HG03064 (cell line): ENCODE results near the gene TMEM52.

ENCODE experiments used
- ATAC-seq: cut with Tn5 transposase; IDR thresholded peaks from one replicate; pipeline ENCODE4 v1.9.1; 2021; ENCODE audit warnings: low read depth; ENCODE audit not compliant: unreplicated experiment

TMEM52 gene

DNA sequence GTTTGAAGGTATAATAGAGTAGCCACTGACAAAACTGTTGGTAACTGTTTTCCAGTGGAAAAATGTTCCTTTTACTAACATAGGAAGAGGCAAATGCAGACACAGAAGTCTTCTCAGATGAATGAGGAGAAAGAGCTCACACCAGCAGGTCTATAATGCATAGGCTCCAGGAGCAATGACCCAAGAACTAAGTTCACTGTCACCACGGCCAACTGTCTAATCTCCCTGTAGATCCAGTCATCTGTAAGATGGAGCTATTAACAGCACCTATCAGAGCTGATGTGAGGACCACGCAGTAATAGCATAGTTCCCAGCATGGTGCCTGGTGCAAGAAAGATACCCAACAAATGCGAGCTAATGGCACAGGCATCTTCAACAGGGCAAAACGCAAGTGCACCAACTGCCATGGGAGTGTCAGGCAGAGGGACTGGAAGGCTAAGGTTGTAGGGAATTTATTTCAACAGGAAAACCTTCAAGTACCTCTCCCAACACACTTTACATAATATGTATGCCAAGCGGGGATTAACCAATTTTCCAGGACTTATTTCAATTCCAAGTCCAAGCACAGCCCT, 41.1 kb downstream of the TMEM52 start:
- ATAC-seq, result no peak

DNA sequence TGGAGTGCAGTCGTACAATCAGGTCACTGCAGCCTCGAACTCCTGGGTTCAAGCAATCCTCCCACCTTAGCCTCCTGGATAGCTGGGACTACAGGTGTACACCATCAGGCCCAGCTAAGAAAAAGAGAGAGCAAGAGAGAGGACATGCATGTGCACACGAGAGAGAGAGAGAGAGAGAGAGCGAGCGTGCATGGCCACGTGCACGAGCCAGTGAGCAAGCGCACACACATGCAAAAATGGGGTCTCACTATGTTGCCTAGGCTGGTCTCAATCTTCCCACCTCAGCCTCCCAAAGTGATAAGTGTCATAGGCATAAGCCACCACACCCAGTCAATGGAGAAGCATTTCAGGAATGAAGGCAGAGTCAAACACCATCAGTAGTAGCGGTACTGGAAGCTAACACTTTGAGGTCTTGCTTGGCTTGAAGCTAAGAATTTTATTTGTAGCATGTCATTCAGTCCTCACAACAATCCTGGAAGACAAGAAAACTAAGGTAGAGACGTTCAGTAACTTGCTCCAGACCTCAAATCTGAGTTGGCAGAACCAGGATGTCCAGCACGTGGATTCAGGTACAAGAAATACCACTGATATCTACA, 42.6 kb downstream of the TMEM52 start:
- ATAC-seq, result no peak

DNA sequence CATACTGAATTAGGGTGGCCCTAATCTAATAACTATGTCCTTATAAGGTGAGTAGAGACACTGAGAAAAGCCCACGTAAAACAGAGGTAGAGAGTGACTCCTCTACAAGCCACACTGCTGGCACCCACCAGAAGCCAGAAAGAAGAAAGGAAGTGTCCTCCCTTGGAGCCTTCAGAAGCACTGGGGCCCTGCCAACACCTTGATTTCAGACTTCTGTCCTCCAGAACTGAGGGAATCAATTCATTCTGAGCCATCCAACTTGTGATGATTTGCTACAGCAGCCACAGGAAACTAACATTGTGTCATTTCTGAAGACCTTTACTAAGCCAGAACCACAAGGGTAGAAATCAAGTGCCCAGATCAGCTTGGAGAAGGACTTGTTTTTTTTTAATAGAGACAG, 43.1 kb downstream of the TMEM52 start:
- ATAC-seq, result no peak

DNA sequence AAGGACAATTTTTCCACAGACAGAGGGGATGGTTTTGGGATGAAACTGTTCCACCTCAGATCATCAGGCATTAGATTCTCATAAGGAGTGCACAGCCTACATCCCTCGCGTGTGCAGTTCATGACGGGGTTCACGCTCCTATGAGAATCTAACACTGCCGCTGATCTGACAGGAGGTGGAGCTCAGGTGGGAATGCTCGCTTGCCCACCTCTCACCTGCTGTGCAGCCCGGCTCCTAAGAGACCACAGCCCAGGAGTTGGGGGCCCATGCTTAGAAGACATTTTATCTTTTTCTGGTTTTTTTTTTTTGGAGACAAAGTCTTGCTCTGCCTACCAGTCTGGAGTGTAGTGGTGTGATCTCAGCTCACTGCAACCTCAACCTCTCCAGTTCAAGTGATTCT, 44.2 kb downstream of the TMEM52 start:
- no peak for ATAC-seq

DNA sequence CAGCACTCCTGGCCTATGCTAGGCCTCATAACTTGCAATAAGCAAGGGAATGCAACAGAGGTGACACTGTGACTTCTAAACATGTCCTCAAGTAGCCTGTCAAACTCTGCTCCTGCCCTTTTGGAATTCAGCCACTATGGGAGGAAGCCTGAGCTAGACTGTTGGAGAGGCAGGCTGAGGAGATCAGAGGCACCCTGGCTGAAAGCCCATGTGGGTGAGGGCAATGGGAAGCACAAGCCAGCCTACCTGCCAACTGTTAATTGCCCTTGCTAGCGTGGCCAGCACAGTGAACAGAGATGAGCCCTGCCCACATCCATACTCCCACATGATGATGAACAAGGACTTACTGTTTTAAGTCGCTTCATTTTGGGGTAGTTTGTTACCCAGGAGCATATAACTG, 45.9 kb downstream of the TMEM52 start:
- ATAC-seq, result no peak

DNA sequence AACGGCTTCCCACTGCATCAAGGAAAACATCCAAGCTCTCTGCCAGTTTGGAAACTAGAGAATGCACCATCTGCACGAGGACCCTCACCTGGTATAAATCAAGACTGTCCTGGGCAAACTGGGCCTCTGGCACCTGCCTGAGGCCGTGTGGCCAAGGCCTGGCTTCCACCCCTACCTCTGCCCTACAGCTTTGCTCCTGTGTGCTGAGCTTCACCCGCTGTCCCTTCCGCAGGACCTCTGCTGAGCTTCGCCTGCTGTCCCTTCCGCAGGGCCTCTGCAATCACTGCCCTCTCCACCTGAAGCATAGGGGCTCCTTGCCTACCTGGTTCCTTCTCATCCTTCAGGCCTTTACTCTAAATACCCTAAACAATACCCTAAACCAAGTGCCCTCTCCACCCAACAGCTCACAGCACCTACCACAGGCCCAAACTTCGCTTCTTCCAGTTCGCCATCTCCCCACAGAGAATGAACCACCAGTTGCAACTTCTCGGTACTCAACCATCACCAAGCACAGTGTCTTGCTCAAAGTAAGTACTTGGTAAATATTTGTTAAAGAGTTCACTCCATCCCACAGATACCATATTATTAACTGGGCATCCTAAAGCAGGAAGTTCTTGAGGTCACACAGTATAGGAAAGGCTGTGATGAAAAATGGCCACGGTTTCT, 46.6 kb downstream of the TMEM52 start:
- ATAC-seq, result no peak

DNA sequence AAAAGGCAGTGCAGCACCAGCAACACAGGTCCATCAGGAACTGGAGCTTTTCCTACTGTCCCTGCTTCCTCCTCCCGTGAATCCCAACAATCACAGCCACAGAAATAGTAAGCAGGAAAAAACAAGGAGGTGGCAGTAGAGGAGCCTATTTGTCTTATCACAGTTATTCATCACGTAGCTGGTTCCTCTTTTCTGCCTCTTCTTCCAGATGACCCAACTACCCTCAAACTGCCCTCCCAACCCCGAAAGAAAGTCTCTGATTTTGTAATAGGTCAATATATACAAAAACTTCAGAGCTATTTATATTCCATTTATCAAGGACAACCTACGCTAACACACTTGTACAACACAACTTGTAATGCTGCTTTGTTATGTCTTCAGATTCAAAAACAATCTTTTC, 49.6 kb downstream of the TMEM52 start:
- ATAC-seq, result no peak
